ENCODE data around the gene DNAJC1.
"Not testable (repeated sequence)": the region's sequence is repeated elsewhere in the genome, so short reads cannot be mapped to it uniquely, and the experiment has no call there.

DNAJC1 gene

GRCh38 chr10:22003177-22003963, at the start of gene DNAJC1:
DNAJC1 (minus strand) TSS chr10:22003730; CDS start chr10:22003434, 296 bp downstream.
- peak; percentile 97 for DNase-seq (ENCODE audit: low spot score)

GRCh38 chr10:22053048-22053447, 49.5 kb upstream of the DNAJC1 start:
- DNase-seq (ENCODE audit: low spot score) = no peak

- no peak for DNase-seq (ENCODE audit: low spot score)
Observed at GRCh38 chr10:22049635-22050034, 46.1 kb upstream of the DNAJC1 start.

GRCh38 chr10:22047812-22048211, 44.3 kb upstream of the DNAJC1 start:
- DNase-seq (ENCODE audit: low spot score) = no peak

- DNase-seq (ENCODE audit: low spot score) = no peak
Observed at GRCh38 chr10:22043327-22043633, 39.8 kb upstream of the DNAJC1 start.

- no peak for DNase-seq (ENCODE audit: low spot score)
Observed at GRCh38 chr10:22042557-22043326, 39.2 kb upstream of the DNAJC1 start.

GRCh38 chr10:22034333-22034732, 30.8 kb upstream of the DNAJC1 start:
- no peak for DNase-seq (ENCODE audit: low spot score)

GRCh38 chr10:22032268-22032667, 28.7 kb upstream of the DNAJC1 start:
- DNase-seq (ENCODE audit: low spot score) = not testable (repeated sequence)

- DNase-seq (ENCODE audit: low spot score) = no peak
Observed at GRCh38 chr10:22030421-22030820, 26.9 kb upstream of the DNAJC1 start.

- peak; percentile 18 for DNase-seq (ENCODE audit: low spot score)
Observed at GRCh38 chr10:22029445-22030236, 26.1 kb upstream of the DNAJC1 start.

- no peak for DNase-seq (ENCODE audit: low spot score)
Observed at GRCh38 chr10:22027364-22028238, 24.1 kb upstream of the DNAJC1 start.

- no peak for DNase-seq (ENCODE audit: low spot score)
Observed at GRCh38 chr10:22026287-22026686, 22.8 kb upstream of the DNAJC1 start.

GRCh38 chr10:22023508-22023907, 20.0 kb upstream of the DNAJC1 start:
- DNase-seq (ENCODE audit: low spot score) = no peak

GRCh38 chr10:22022257-22023032, 18.9 kb upstream of the DNAJC1 start:
- peak; percentile 51 for DNase-seq (ENCODE audit: low spot score)

GRCh38 chr10:22021144-22021543, 17.6 kb upstream of the DNAJC1 start:
- not testable (repeated sequence) for DNase-seq (ENCODE audit: low spot score)

- no peak for DNase-seq (ENCODE audit: low spot score)
Observed at GRCh38 chr10:22017283-22018020, 13.9 kb upstream of the DNAJC1 start.

- DNase-seq (ENCODE audit: low spot score) = no peak
Observed at GRCh38 chr10:22016046-22016705, 12.6 kb upstream of the DNAJC1 start.

- DNase-seq (ENCODE audit: low spot score) = peak; percentile 47
Observed at GRCh38 chr10:22010973-22011408, 7.5 kb upstream of the DNAJC1 start.

GRCh38 chr10:22010539-22010938, 7.0 kb upstream of the DNAJC1 start:
- no peak for DNase-seq (ENCODE audit: low spot score)
